ENCODE measurements around the gene SHISA2.

GRCh38 chr13:26020891-26021290 lies 30.9 kb downstream of the SHISA2 start:
- TF ChIP-seq KLF1 (tag by site-specific recombination; IDR thresholded peaks at IDR 0.05) (no peak), CTCF (tag by site-specific recombination; IDR thresholded peaks at IDR 0.05) (no peak), ZNF449 (tag by site-specific recombination; IDR thresholded peaks at IDR 0.05) (no peak), ZNF510 (tag by site-specific recombination; IDR thresholded peaks at IDR 0.05; ENCODE audit: insufficient replicate concordance) (no peak), TRIM28 (IDR thresholded peaks at IDR 0.05; ENCODE audit: borderline replicate concordance, low read length) (no peak), TCF7L2 (IDR thresholded peaks at IDR 0.05; ENCODE audit: borderline replicate concordance, low read depth, low read length) (no peak), PRDM4 (tag by site-specific recombination; IDR thresholded peaks at IDR 0.05) (no peak), ZBTB1 (tag by site-specific recombination; IDR thresholded peaks at IDR 0.05) (no peak), ZNF146 (tag by site-specific recombination; IDR thresholded peaks at IDR 0.05) (no peak), ZNF76 (tag by site-specific recombination; IDR thresholded peaks at IDR 0.05; ENCODE audit: borderline replicate concordance, low read depth) (no peak), ZNF677 (tag by site-specific recombination; IDR thresholded peaks at IDR 0.05) (no peak), KLF16 (tag by site-specific recombination; IDR thresholded peaks at IDR 0.05) (no peak), ELK4 (IDR thresholded peaks at IDR 0.05; ENCODE audit: borderline replicate concordance, low read depth, low read length) (no peak)

Data from HEK293 (cell line).